Heart right ventricle (tissue), 16 donors: ENCODE results near the gene ZSCAN5A. TPM values are rescaled to one million over a fixed set of nuclear protein-coding genes. Genes with fewer than 3 reads are reported as not detected.

Experiments
- ATAC-seq, 8 donors: fragments of 200-7000 bp; cut with Tn5 transposase; one replicate each; pipeline ENCODE4 v1.9.1; 2020; ENCODE audit warnings: mild to moderate bottlenecking in 8 of 8, moderate library complexity in 8 of 8, moderate number of reproducible peaks in 1 of 8
- DNase-seq, 2 donors: peaks; one replicate each; pipeline ENCODE4 v3.0.0-alpha.2; 2020
- H3K27ac ChIP-seq, 10 donors: fragments of 200-600 bp; sonication (generic) in 2 of 10; one replicate each; pipeline versions ENCODE4 v1.5.0 to v1.8.0; 2020 to 2022; ENCODE audit warnings: mild to moderate bottlenecking in 3 of 10
- H3K27me3 ChIP-seq, 7 donors: fragments of 200-600 bp; one replicate each; pipeline ENCODE4 v1.8.0; 2021 to 2022; ENCODE audit warnings: mild to moderate bottlenecking in 2 of 7
- H3K36me3 ChIP-seq, 9 donors: fragments of 200-600 bp; sonication (generic) in 1 of 9; one replicate each; pipeline versions ENCODE4 v1.5.0 to v1.8.0; 2020 to 2022; ENCODE audit warnings: mild to moderate bottlenecking in 2 of 9
- H3K4me1 ChIP-seq, 9 donors: fragments of 200-600 bp; sonication (generic) in 1 of 9; one replicate each; pipeline versions ENCODE4 v1.5.0 to v1.8.0; 2020 to 2022; ENCODE audit warnings: mild to moderate bottlenecking in 4 of 9
- H3K4me3 ChIP-seq, 10 donors: fragments of 200-600 bp; sonication (generic) in 2 of 10; one replicate each; pipeline versions ENCODE4 v1.5.0 to v1.8.0; 2020 to 2022; ENCODE audit warnings: mild to moderate bottlenecking in 7 of 10, moderate library complexity in 2 of 10
- H3K9me3 ChIP-seq, 11 donors: fragments of 200-600 bp in 10 of 11; sonication (generic) in 2 of 11; one replicate each; pipeline versions ENCODE4 v1.5.0 to v1.8.0; 2013 to 2022; ENCODE audit warnings: mild to moderate bottlenecking in 2 of 11, control low read depth in 1 of 11, moderate library complexity in 1 of 11
- CTCF ChIP-seq, 9 donors: fragments of 200-600 bp; sonication (generic) in 2 of 9; IDR thresholded peaks; one replicate each; pipeline versions ENCODE4 v1.5.0 to v1.8.0; 2021 to 2022; ENCODE audit warnings: antibody characterized with exemption in 9 of 9, mild to moderate bottlenecking in 5 of 9, moderate library complexity in 1 of 9
- WGBS, 2 donors: extraction: QIAGEN DNeasy Blood & Tissue Kit; methylation state at CpG; one replicate each; pipeline ENCODE4 v1.1.7; 2013; ENCODE audit warnings: inconsistent platforms in 1 of 2; 5-methylcytosine and 5-hydroxymethylcytosine counted together
- intact Hi-C, 10 donors: fragments of 100-400 bp; cut with DNase I; formaldehyde crosslinking; loops; one replicate each; pipeline versions ENCODE4 v1.11.1 to v1.14.2; 2022
- polyA plus RNA-seq, 2 donors: library from polyadenylated mRNA; stranded (reverse); fragments of 200-250 nt; gene quantifications; one replicate each; pipeline ENCODE4 v1.2.3, GENCODE V29; 2013
- total RNA-seq, 10 donors: library from RNA; stranded (reverse); fragmentation: NEBNext Ultra II Directional in 3 of 10; extraction: Animal tissue kit (Norgen Biotek cat#: 25700) in 3 of 10; gene quantifications; one replicate each; pipeline versions ENCODE4 v1.2.1 to v1.2.4, GENCODE V29; 2021 to 2023
- donor health status: Arrhythmogenic right ventricular cardiomyopathy.
- donor health status: ischemic (EF 13 %, LVEDD 7.1; RV severe dilation, severe dysfunction).
- donor health status: healthy with polysubstance abuse.
- donor health status: DM: no; HTN: yes; CAD: no.
- donor health status: DM: no; HTN: no; CAD: no.
- donor health status: ischemic (EF 25% LVEDD 6.9; RV normal size, moderate dysfunction).
- donor health status: ischemic (EF 25% LVEDD 5.7; RV mildly dilated, moderate dysfunction).
- donor health status: healthy.
- donor health status: DM: yes; HTN: yes; CAD: no.
- donor health status: Ischemic cardiomyopathy.
- donor health status: ischemic (EF 35%, LVEDD 5.7; RV mildly dilated, moderate dysfunction).
- donor health status: nonischemic (EF 11% LVEDD 7.7; RV severe dilation, severe dysfunction).
- donor health status: DM: yes; HTN: yes; CAD: no.
- donor health status: PGD.
- donor health status: ischemic (EF 29% LVEDD 5.4; RV normal size, mild dysfunction).
- donor health status: nonischemic (EF 23%, LVEDD 6.1; RV moderate dilation, normal function).

ZSCAN5A gene
- total and polyA plus RNA-seq, 12 donors: 9.5 to 33.4 (median 20.5) TPM

GRCh38 chr19:56295531-56296455 lies 18.8 kb downstream of the ZSCAN5A start:
- no peaks in the 10 kb centered on the region for H3K27me3 ChIP-seq
- no peak for TF ChIP-seq CTCF (IDR thresholded peaks at IDR 0.05)
- DNase-seq: no peak
- peaks cover 0 to 12% (median 0%) of the 10 kb centered on the region in 9 donors for H3K4me1 ChIP-seq
- peaks cover 0 to 59% (median 0%) of the 10 kb centered on the region in 9 donors for H3K36me3 ChIP-seq
- ATAC-seq: no peak
- no peak overlapping the region for H3K4me3 ChIP-seq
- H3K9me3 ChIP-seq: no peaks in the 10 kb centered on the region
- WGBS, 2 donors: 96% methylated on average over 22 of the region's 22 CpGs
- intact Hi-C loops: no loop called here
- H3K27ac ChIP-seq: no peak overlapping the region

DNA sequence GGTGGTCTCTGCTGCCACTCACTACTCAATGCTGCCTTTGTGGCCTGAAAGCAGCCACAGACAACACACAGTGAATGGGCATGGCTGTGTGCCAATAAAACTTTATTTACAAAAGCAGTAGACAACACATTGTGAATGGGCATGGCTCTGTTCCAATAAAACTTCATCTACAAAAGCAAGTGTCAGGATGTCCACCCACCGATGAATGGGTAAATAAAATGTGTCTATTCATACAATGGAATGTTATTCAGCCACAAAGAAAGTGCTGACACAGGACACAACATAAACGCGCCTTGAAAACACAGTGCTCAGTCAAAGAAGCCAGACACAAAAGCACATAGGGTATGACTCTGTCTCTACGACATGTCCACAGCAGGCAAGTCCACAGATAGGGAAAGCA lies 20.1 kb downstream of the ZSCAN5A start:
- ATAC-seq (no peak), DNase-seq (no peak)
- Histone ChIP-seq H3K9me3 (no peaks in the 10 kb centered on the region), H3K4me1 (peaks cover 0 to 6% (median 0%) of the 10 kb centered on the region in 9 donors), H3K27ac (no peak overlapping the region), H3K36me3 (peaks cover 0 to 61% (median 0%) of the 10 kb centered on the region in 9 donors), H3K27me3 (no peaks in the 10 kb centered on the region), H3K4me3 (no peak overlapping the region)
- no peak for TF ChIP-seq CTCF (IDR thresholded peaks at IDR 0.05)
- 85 to 90% methylated on average over 4 of the region's 4 CpGs for WGBS, 2 donors
- intact Hi-C loops: no loop called here

DNA sequence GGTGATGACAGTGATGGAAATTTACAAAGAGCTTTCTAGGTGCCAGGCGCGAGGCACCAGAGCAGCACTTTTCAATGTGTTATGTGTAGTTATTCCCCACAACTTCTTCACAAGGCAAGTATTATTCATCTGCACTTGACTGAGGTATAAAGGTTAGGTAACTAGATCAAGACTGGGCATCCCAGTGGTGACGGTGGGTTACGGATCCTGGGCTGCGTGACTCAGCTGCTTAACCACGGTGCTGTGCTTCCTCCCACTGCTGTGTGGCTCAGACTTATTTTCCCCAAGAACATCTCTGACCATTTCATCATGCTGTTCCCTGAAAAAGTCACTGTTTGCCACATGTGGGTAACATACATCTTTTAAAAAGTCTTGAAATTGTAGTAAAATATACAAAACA lies 22.8 kb downstream of the ZSCAN5A start:
- Histone ChIP-seq H3K27me3 (no peaks in the 10 kb centered on the region), H3K9me3 (no peaks in the 10 kb centered on the region), H3K27ac (no peak overlapping the region), H3K4me3 (no peak overlapping the region), H3K36me3 (peaks cover 0 to 66% (median 0%) of the 10 kb centered on the region in 9 donors), H3K4me1 (no peaks in the 10 kb centered on the region)
- ATAC-seq (no peak), DNase-seq (no peak)
- WGBS, 2 donors: 93 to 98% methylated on average over 6 of the region's 6 CpGs
- intact Hi-C loops: no loop called here
- no peak for TF ChIP-seq CTCF (IDR thresholded peaks at IDR 0.05)

GRCh38 chr19:56290104-56290503 lies 24.5 kb downstream of the ZSCAN5A start:
- no peak for ATAC-seq
- Histone ChIP-seq H3K36me3 (peaks cover 0 to 55% (median 0%) of the 10 kb centered on the region in 9 donors), H3K27me3 (no peaks in the 10 kb centered on the region), H3K4me1 (no peaks in the 10 kb centered on the region), H3K9me3 (no peaks in the 10 kb centered on the region), H3K27ac (no peak overlapping the region), H3K4me3 (no peak overlapping the region)
- no peak for DNase-seq
- intact Hi-C loops: no loop called here
- TF ChIP-seq CTCF (IDR thresholded peaks at IDR 0.05): no peak
